Erythroblast (primary cell): ENCODE measurements around the gene ZMYND11.

Experiments
- GATA1 ChIP-seq: IDR thresholded peaks from 2 replicates; pipeline ENCODE4 v1.6.1; 2011; ENCODE audit warnings: low read depth, mild to moderate bottlenecking, control low read depth, low read length, moderate library complexity
- POLR2A ChIP-seq: IDR thresholded peaks from 2 replicates; pipeline ENCODE4 v1.6.1; 2011; ENCODE audit warnings: mild to moderate bottlenecking, low read length

DNA sequence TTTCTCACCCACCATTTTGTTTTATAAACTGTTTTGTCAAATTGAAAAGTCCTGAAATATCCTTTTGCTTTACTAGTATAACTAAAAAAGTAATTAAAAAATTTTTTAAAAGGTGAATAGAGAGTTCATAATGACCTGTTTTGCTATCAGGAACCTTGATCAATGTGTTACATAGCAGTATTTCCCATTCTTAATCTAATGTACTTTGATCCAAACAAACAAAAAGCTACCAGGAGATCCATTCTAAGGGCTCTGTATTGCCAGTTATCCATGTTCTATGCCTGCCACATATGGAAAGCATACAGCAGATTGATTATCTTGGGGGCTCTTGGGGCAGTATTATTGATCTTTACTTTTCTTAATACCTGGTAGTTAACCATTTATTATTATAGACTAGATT is 32.1 kb downstream of the ZMYND11 start:
- TF ChIP-seq POLR2A = no peak
- TF ChIP-seq GATA1 = no peak
